Karpas-422 (cell line): ENCODE data around the gene IL25. TPM values are rescaled to one million over a fixed set of nuclear protein-coding genes. Genes with fewer than 3 reads are reported as not detected.

Experiments
- DNase-seq: peaks from one replicate; pipeline ENCODE4 v3.0.0-alpha.2; 2015
- H2AFZ ChIP-seq: fragments of 200-600 bp; sonication (generic); 2 replicates; pipeline ENCODE4 v1.6.1; 2014; ENCODE audit warnings: antibody characterized with exemption, low read length, mixed read lengths
- H3K27ac ChIP-seq: fragments of 200-600 bp; sonication (generic); 2 replicates; pipeline ENCODE4 v1.5.1; 2014; ENCODE audit warnings: mild to moderate bottlenecking, low read length, moderate library complexity
- H3K27me3 ChIP-seq: fragments of 200-600 bp; sonication (generic); 2 replicates; pipeline ENCODE4 v1.6.1; 2014; ENCODE audit warnings: low read length, mixed read lengths
- H3K36me3 ChIP-seq: fragments of 200-600 bp; sonication (generic); 2 replicates; pipeline ENCODE4 v1.6.1; 2014; ENCODE audit warnings: low read length, mixed read lengths; ENCODE audit not compliant: insufficient read depth
- H3K4me1 ChIP-seq: fragments of 200-600 bp; sonication (generic); 2 replicates; pipeline ENCODE4 v1.6.1; 2014; ENCODE audit warnings: mild to moderate bottlenecking, low read length, mixed read lengths
- H3K4me2 ChIP-seq: fragments of 200-600 bp; sonication (generic); 2 replicates; pipeline ENCODE4 v1.6.1; 2014; ENCODE audit warnings: low read length, low read depth, mild to moderate bottlenecking; ENCODE audit not compliant: poor library complexity, severe bottlenecking
- H3K4me3 ChIP-seq: fragments of 200-600 bp; sonication (generic); 2 replicates; pipeline ENCODE4 v1.5.1; 2014; ENCODE audit warnings: mild to moderate bottlenecking, antibody characterized with exemption, low read length, mixed read lengths
- H3K79me2 ChIP-seq: fragments of 200-600 bp; sonication (generic); 2 replicates; pipeline ENCODE4 v1.6.1; 2014; ENCODE audit warnings: mild to moderate bottlenecking, low read length, mixed read lengths
- H3K9ac ChIP-seq: fragments of 200-600 bp; sonication (generic); 2 replicates; pipeline ENCODE4 v1.6.0; 2014; ENCODE audit warnings: low read length
- H3K9me2 ChIP-seq: fragments of 200-600 bp; sonication (generic), shearing (Covaris generic); replicated peaks from 2 replicates; pipeline ENCODE4 v1.6.0; 2014; ENCODE audit warnings: mild to moderate bottlenecking, low read length, moderate library complexity; ENCODE audit not compliant: insufficient read depth
- H3K9me3 ChIP-seq: fragments of 300-700, 200-600 bp; sonication (generic); 2 replicates; pipeline ENCODE4 v1.6.1; 2014; ENCODE audit warnings: low read length, mixed read lengths
- H4K20me1 ChIP-seq: fragments of 200-600 bp; sonication (generic); 2 replicates; pipeline ENCODE4 v1.6.1; 2014; ENCODE audit warnings: mild to moderate bottlenecking, antibody characterized with exemption, low read length, low read depth; ENCODE audit not compliant: insufficient read depth
- total RNA-seq: library from RNA; depleted of rRNA; stranded (reverse); fragments of >200 nt; shearing (Covaris generic); gene quantifications from 2 replicates; pipeline ENCODE4 v1.2.3, GENCODE V29; 2014; ENCODE audit warnings: low replicate concordance

Gene IL25
- total RNA-seq, 1 experiment from 2014 or later, result not detected

- no peaks in the 10 kb centered on the region for H4K20me1 ChIP-seq
- no peak overlapping the region for H3K27ac ChIP-seq
- H2AFZ ChIP-seq, result no peak overlapping the region
- H3K27me3 ChIP-seq, result no peaks in the 10 kb centered on the region
- no peaks in the 10 kb centered on the region for H3K9me2 ChIP-seq
- H3K9ac ChIP-seq, result no peak overlapping the region
- no peak for DNase-seq
- H3K9me3 ChIP-seq, result no peaks in the 10 kb centered on the region
- H3K4me3 ChIP-seq, result no peak overlapping the region
- no peaks in the 10 kb centered on the region for H3K36me3 ChIP-seq
- no peaks in the 10 kb centered on the region for H3K4me1 ChIP-seq
- no peaks in the 10 kb centered on the region for H3K79me2 ChIP-seq
- H3K4me2 ChIP-seq, result no peak overlapping the region
Measured at GRCh38 chr14:23349156-23349845, 23.3 kb upstream of the IL25 start.

GRCh38 chr14:23351681-23352505 lies 20.7 kb upstream of the IL25 start:
- H3K27me3 ChIP-seq, result no peaks in the 10 kb centered on the region
- H3K4me1 ChIP-seq, result no peaks in the 10 kb centered on the region
- H3K9ac ChIP-seq, result no peak overlapping the region
- H3K4me2 ChIP-seq, result no peak overlapping the region
- DNase-seq, result no peak
- no peak overlapping the region for H3K4me3 ChIP-seq
- H3K9me3 ChIP-seq, result no peaks in the 10 kb centered on the region
- H4K20me1 ChIP-seq, result no peaks in the 10 kb centered on the region
- no peak overlapping the region for H3K27ac ChIP-seq
- no peaks in the 10 kb centered on the region for H3K36me3 ChIP-seq
- no peak overlapping the region for H2AFZ ChIP-seq
- H3K9me2 ChIP-seq, result no peaks in the 10 kb centered on the region
- no peaks in the 10 kb centered on the region for H3K79me2 ChIP-seq

DNA sequence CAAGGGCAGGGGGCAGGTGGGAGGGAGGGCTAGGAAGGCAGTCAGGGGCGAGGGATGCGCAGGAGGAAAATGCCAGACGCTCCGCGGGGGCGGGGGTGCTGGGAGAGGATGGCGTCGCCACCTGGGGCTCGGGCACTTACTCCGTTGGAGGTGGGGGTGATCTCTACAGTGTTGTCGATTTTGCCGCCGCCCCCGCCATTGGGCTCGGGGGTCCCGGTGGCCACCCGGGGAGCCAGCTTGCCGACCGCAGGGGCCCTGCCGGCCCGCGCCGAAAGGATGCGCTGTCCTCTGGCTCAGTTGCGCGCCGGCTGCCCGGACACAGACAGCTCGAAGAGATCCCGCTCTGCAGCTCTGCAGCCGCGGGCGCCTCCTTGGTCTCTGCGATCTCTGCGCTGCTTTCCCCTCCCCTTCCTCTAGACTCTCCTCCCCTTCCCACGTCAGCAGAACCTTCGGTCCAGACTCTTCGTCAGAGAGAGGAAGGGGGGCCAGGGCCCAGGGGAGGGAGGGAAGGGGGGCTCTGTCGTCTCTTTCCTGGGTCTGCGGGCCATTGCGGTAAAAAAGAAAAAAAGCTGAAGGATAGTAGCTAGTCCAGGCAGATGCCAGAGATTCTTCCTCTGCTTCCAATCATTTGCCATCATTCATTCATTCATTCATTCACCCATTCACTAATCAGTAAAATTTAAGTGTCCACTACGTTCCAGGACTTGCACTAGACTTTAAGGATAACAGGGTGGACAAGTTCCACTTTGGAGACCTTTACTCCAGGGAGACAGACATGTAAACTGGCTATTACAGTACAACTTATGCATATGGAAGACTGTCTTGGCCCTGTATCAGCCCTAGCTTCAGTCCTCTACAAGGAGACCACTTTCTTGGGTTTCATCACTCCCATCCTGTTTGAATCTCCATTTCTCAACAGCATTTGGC lies 19.8 kb upstream of the IL25 start, which contains the start of gene SLC22A17:
TSS of gene SLC22A17 (minus strand) at position 382 of the 927 bp plus-strand sequence.
- Histone ChIP-seq H3K9me3 (no peaks in the 10 kb centered on the region), H3K27ac (no peak within 1 kb of the TSS), H3K27me3 (no peaks in the 10 kb centered on the region), H3K4me2 (no peak within 1 kb of the TSS), H3K79me2 (no peaks in the 10 kb centered on the region), H3K36me3 (no peaks in the 10 kb centered on the region), H3K9me2 (no peaks in the 10 kb centered on the region), H2AFZ (no peak within 1 kb of the TSS), H3K4me1 (no peaks in the 10 kb centered on the region), H4K20me1 (no peaks in the 10 kb centered on the region), H3K9ac (no peak within 1 kb of the TSS), H3K4me3 (no peak within 1 kb of the TSS)
- no peak for DNase-seq

- H2AFZ ChIP-seq, result no peak overlapping the region
Measured at GRCh38 chr14:23353433-23353780, 19.2 kb upstream of the IL25 start.

GRCh38 chr14:23354990-23355389 lies 17.6 kb upstream of the IL25 start:
- no peaks in the 10 kb centered on the region for H4K20me1 ChIP-seq
- no peak for DNase-seq

More at GRCh38 chr14:23353433-23353780, 19.2 kb upstream of the IL25 start:
- H3K27me3 ChIP-seq, result no peaks in the 10 kb centered on the region
- H3K4me1 ChIP-seq, result no peaks in the 10 kb centered on the region
- no peaks in the 10 kb centered on the region for H3K79me2 ChIP-seq
- no peak overlapping the region for H3K27ac ChIP-seq
- no peak overlapping the region for H3K4me3 ChIP-seq
- no peak overlapping the region for H3K4me2 ChIP-seq
- H3K9me3 ChIP-seq, result no peaks in the 10 kb centered on the region
- no peak for DNase-seq
- no peak overlapping the region for H3K9ac ChIP-seq
- no peaks in the 10 kb centered on the region for H3K9me2 ChIP-seq
- no peaks in the 10 kb centered on the region for H4K20me1 ChIP-seq
- no peaks in the 10 kb centered on the region for H3K36me3 ChIP-seq

DNA sequence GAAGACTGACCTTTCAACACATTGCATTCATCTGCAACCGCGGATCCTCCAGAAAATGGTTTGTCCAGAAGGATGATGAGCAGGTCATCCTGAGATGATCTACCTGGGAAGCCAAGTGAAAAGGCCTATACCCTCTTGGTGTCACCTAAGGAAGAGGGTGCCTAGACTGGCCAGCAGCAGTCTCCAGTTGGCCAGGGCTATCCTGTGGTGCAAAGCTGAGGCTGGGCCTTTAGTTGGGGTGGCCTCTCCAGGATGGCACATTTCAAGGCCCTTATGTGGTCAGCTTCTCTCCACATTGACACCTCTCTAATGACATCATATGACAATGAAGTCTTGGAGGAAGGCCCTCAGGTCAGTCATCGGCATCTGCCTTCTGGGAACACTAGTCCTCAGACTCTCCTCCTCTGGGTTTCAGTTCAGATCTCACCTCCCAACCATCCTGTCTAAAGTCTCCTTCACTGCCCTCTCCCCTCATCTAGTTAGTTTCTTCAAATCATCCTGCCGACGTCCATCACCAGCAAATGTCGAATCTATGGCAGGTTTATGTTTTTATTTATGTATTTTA lies 16.7 kb upstream of the IL25 start:
- Histone ChIP-seq H3K27me3 (no peaks in the 10 kb centered on the region), H3K36me3 (no peaks in the 10 kb centered on the region), H3K9me2 (no peaks in the 10 kb centered on the region), H4K20me1 (no peaks in the 10 kb centered on the region), H3K4me1 (no peaks in the 10 kb centered on the region), H3K79me2 (no peaks in the 10 kb centered on the region), H3K9ac (no peak overlapping the region), H2AFZ (no peak overlapping the region), H3K4me3 (no peak overlapping the region), H3K9me3 (no peaks in the 10 kb centered on the region), H3K4me2 (no peak overlapping the region), H3K27ac (no peak overlapping the region)
- no peak for DNase-seq

More at GRCh38 chr14:23354990-23355389, 17.6 kb upstream of the IL25 start:
- Histone ChIP-seq H2AFZ (no peak overlapping the region), H3K4me1 (no peaks in the 10 kb centered on the region), H3K27me3 (no peaks in the 10 kb centered on the region), H3K27ac (no peak overlapping the region), H3K36me3 (no peaks in the 10 kb centered on the region), H3K79me2 (no peaks in the 10 kb centered on the region), H3K4me2 (no peak overlapping the region), H3K9ac (no peak overlapping the region), H3K9me2 (no peaks in the 10 kb centered on the region), H3K4me3 (no peak overlapping the region), H3K9me3 (no peaks in the 10 kb centered on the region)

DNA sequence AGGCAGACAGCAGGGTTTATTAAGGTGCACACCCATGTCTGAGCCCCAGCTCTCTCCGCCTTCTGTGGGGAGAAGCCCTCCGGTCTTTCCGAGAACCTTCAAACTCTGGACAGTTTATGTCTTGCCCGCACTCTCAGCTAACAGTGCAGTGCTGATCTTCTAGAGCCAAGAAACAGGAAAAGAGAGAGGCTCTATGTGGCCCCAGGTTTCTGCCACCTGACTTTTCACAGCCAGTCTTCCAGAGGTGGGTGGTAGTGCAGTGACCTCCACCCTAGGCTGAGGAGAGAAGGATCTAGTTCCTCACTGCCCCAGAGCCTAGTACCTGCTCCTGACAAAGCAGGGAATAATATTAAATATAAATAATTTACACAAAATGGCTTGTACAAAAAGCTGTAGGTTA lies 15.9 kb upstream of the IL25 start:
- no peak overlapping the region for H2AFZ ChIP-seq
- H3K27ac ChIP-seq, result no peak overlapping the region
- no peaks in the 10 kb centered on the region for H3K9me3 ChIP-seq
- no peak for DNase-seq
- no peaks in the 10 kb centered on the region for H3K79me2 ChIP-seq
- H3K4me3 ChIP-seq, result no peak overlapping the region
- H3K9me2 ChIP-seq, result no peaks in the 10 kb centered on the region
- H3K9ac ChIP-seq, result no peak overlapping the region
- H3K4me1 ChIP-seq, result no peaks in the 10 kb centered on the region
- no peaks in the 10 kb centered on the region for H3K36me3 ChIP-seq
- H3K27me3 ChIP-seq, result no peaks in the 10 kb centered on the region
- H4K20me1 ChIP-seq, result no peaks in the 10 kb centered on the region
- no peak overlapping the region for H3K4me2 ChIP-seq
